HL-60 (cell line): ENCODE measurements around the gene HSD17B4.

Experiments used
- DNase-seq, 2 experiments: peaks; one replicate each; pipeline ENCODE4 v3.0.0-alpha.2; 2010 to 2020; ENCODE audit warnings: low read depth in 1 of 2, low spot score in 1 of 2
- H3K27ac ChIP-seq: fragments of 250-450 bp; sonication (Bioruptor Pico); replicated peaks from 2 replicates; pipeline ENCODE4 v1.5.1; 2020; ENCODE audit warnings: mild to moderate bottlenecking, moderate library complexity
- H3K27me3 ChIP-seq: fragments of 250-450 bp; sonication (Bioruptor Pico); 2 replicates; pipeline ENCODE4 v1.5.1; 2021; ENCODE audit warnings: mild to moderate bottlenecking, moderate library complexity; ENCODE audit not compliant: insufficient read depth, poor library complexity, severe bottlenecking
- H3K4me3 ChIP-seq: replicated peaks from 2 replicates; pipeline ENCODE4 v1.5.1; 2011; ENCODE audit warnings: mild to moderate bottlenecking, control low read depth, low read length; ENCODE audit not compliant: insufficient read depth
- GABPA ChIP-seq: IDR thresholded peaks from 2 replicates; pipeline ENCODE4 v1.6.1; 2012; ENCODE audit warnings: low read depth
- POLR2AphosphoS5 ChIP-seq: IDR thresholded peaks from 2 replicates; pipeline ENCODE4 v1.6.1; 2012; ENCODE audit warnings: low read depth
- REST ChIP-seq: IDR thresholded peaks from 2 replicates; pipeline ENCODE4 v1.6.1; 2012; ENCODE audit warnings: low read depth; ENCODE audit not compliant: insufficient replicate concordance
- SPI1 ChIP-seq: IDR thresholded peaks from 2 replicates; pipeline ENCODE4 v1.6.1; 2012; ENCODE audit warnings: low read depth, mild to moderate bottlenecking, borderline replicate concordance
- TF ChIP-seq, protein P1 (sequence below): IDR thresholded peaks from one replicate; pipeline ENCODE4 v1.5.1; 2011; ENCODE audit warnings: low read length, control low read depth, inconsistent platforms; ENCODE audit not compliant: insufficient read depth

HSD17B4 gene

DNA sequence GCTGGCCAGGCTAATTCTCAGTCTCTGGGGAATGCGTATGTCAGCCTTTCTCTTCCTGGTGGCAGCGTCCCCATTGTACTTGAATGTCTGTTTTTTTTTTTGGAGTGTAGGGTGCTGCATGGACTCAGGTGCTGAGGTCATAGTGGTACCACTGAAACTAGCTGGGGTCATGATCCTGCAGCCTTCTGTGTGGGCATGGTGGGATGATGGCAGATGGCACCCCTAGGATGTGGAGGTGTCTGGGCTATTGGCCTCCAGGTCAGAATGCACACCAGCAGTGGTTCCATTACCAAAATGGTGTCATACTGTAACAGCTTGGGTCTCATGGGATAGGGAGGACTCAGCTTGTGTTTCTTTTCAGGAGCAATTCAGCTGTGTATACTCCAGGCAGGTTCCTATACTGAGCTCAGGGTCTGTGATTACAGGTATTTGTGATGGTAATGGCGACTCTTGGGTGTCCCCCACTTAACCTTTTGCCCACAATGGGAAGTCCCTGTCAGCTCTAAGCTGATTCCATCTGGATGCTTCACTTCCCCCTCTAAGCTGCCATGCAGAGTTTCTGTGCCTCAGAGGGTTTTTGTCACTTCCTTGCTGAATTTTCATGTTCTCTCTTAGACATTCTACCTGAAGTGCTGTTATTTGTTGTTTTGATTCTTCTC is 17.9 kb downstream of the HSD17B4 start:
- no peak overlapping the region for H3K4me3 ChIP-seq
- no peaks in the 10 kb centered on the region for H3K27me3 ChIP-seq
- H3K27ac ChIP-seq, result no peak overlapping the region
- peak in 1 of 2 experiments; percentile 2 for DNase-seq
- TF ChIP-seq SPI1, result peak; percentile 32; the same call in 1 of the 2 replicates
- TF ChIP-seq POLR2AphosphoS5, result no peak
- TF ChIP-seq REST, result no peak

DNA sequence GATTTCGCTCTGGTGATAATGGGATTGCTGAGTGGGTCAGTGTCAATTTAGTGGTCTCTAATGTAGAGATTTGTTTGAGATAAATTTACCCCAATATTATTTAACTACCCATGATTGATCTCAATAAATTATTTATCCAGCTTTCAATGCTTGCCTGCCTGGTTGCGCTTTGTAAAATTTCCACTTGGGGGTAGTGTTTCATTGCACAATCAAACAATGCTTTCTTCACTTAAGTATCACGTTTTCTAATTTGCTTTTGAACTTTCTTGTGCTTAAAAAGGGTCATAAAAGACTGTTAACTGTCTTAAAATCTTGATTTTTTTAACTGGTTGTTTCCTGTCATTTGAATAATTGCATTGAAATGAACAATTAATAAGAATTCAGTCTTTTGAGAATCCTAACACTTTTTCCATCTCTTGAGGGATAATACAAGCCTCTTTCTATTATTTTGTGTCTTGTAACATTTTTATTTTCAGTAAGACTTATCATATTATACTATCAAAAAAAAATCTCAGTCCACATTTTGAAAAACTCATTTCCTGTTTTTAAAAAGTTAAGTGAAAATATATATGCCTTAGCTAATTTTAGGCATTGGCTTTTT is 18.7 kb downstream of the HSD17B4 start:
- Histone ChIP-seq H3K27ac (no peak overlapping the region), H3K27me3 (no peaks in the 10 kb centered on the region), H3K4me3 (no peak overlapping the region)
- TF ChIP-seq, protein P1, sequence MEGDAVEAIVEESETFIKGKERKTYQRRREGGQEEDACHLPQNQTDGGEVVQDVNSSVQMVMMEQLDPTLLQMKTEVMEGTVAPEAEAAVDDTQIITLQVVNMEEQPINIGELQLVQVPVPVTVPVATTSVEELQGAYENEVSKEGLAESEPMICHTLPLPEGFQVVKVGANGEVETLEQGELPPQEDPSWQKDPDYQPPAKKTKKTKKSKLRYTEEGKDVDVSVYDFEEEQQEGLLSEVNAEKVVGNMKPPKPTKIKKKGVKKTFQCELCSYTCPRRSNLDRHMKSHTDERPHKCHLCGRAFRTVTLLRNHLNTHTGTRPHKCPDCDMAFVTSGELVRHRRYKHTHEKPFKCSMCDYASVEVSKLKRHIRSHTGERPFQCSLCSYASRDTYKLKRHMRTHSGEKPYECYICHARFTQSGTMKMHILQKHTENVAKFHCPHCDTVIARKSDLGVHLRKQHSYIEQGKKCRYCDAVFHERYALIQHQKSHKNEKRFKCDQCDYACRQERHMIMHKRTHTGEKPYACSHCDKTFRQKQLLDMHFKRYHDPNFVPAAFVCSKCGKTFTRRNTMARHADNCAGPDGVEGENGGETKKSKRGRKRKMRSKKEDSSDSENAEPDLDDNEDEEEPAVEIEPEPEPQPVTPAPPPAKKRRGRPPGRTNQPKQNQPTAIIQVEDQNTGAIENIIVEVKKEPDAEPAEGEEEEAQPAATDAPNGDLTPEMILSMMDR, result no peak
- no peak for TF ChIP-seq REST
- TF ChIP-seq POLR2AphosphoS5, result no peak
- no peak for TF ChIP-seq GABPA
- TF ChIP-seq SPI1, result no peak
- peak in 1 of 2 experiments; percentile 3 for DNase-seq

- no peak for DNase-seq
- H3K27me3 ChIP-seq, result no peaks in the 10 kb centered on the region
- no peak for TF ChIP-seq REST
- no peak for TF ChIP-seq POLR2AphosphoS5
- TF ChIP-seq, protein P1, result no peak
- TF ChIP-seq GABPA, result no peak
- H3K4me3 ChIP-seq, result no peak overlapping the region
- H3K27ac ChIP-seq, result no peak overlapping the region
These were observed 20.9 kb downstream of the HSD17B4 start for GRCh38 chr5:119473241-119473640.
